ENCODE results near the gene ATP2B1.

ATP2B1 gene

GRCh38 chr12:89690925-89691324 lies 17.7 kb downstream of the ATP2B1 start:
- no peak for DNase-seq

DNA sequence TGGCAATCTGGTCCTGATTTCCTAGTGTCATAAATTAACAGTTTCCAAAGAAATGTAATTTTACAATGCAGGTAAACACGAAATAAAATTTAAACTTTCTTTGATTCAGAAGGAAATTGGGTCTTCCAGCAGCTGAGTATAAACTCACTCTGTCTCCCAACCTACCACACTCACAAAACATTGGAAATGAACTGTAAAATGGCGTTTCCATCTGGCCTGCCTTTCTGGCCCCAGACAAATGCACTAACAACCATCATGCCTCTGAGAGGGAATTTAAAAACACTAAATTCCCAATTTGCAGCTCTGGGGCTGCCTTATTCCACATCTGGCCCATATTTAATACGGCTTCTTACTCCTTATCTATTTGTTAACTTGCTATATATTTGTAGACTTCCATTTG lies 19.3 kb downstream of the ATP2B1 start:
- no peak for DNase-seq

GRCh38 chr12:89686311-89686710 lies 22.3 kb downstream of the ATP2B1 start:
- DNase-seq, result no peak

- DNase-seq, result no peak
Measured at GRCh38 chr12:89685363-89685972, 23.2 kb downstream of the ATP2B1 start.

DNA sequence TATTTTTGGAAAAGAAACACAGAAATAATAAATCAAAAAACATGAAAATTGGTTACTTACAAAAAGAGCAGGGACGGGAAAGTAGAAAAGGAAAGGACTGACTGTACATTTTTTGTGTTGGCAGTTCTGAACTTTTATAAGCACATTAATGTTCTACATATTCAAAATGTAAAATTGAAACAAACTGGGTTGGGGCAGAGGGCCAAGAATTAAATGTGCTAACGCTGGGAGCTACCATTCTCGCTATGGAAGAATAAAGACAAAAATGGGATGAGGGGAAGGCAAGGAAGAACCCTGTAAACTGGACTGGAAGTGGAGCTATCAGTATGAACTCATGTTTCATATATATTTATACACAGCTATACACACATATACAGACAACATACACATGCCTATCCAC lies 24.5 kb downstream of the ATP2B1 start:
- no peak for DNase-seq

DNA sequence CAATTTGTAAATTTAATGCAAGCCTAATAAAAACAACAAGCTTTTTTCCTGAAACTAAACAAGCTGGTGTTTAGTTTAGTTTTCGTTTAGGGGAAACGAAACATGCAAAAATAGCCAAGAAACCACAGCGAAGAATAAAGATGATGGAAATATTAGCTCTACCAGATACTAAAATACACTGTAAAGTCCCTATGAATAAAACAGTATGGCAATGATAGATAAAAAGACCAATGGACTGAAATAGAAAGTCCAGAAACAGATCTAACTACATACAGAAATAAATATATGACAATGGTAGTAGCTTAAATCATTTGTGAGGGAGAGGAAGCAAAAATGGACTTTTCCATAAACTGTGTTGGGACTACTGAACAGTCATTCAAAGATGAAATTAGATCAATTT lies 26.4 kb downstream of the ATP2B1 start:
- DNase-seq, result no peak

GRCh38 chr12:89680409-89680808 lies 28.2 kb downstream of the ATP2B1 start:
- no peak for DNase-seq

DNA sequence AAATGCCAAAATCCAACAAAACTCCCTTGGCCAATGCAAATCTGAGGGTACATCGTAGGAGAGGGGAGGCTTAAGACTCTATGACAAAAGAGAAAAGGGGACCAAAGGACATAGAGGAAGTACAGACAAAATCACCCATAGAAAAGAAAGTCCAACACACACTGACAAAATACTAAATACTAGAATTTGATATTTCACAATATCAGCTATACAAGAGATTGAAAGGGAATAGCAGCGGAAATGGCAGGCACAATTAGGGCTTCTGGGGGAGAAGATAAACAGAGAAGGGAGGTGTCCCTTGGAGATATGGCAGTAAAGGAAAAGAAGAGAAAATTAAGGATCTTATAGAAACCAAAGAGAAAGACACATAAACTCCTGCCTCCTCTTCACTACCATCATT lies 29.0 kb downstream of the ATP2B1 start:
- DNase-seq, result no peak

DNA sequence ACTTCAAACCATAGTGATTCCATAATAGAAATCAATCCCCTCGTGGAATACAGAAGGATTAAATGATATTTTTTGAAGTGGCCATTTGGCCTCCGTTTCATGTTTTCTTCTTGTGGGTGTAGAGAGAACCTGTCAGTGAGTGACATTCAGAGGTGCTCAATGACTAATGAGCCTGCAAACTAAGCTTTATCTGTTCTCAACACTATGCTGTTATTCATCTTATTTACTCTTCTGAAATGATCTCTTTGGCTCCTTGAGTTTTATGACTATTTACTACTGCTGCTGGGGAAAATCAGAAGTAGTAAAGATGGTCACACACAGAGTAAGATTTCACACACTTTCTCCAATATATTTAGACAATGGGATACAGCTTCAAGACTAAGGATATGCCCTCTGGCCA lies 30.4 kb downstream of the ATP2B1 start:
- DNase-seq, result no peak

- DNase-seq, result no peak
Measured at GRCh38 chr12:89676930-89677329, 31.7 kb downstream of the ATP2B1 start.

DNA sequence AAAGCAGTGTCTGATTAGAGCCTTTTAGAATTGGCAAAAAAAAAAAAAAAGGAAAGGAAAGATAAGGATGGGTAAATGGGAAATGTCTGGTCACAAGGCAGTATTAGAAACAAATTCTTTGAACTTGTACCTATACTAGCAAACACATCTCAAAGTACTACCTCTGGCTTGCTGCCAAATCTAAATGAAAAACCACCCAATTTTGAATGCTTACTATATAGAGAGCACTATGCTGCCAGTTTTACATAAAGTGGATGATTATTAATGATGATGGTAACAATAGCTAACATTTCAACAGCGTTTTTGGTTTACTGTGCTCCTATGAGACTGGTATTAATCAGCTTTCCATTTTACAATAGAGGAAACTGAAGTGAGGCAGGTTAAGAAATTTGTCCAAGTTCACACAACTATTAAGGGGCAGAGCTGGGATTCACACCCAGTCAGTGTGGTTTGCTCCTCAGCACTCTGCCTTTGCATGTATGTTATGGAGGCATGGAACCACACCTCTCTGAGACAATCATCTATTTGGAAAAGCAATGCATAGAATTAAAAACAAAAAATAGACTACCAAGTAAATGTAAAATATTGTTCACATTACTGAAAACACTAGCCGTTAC lies 34.2 kb downstream of the ATP2B1 start:
- no peak for DNase-seq

DNA sequence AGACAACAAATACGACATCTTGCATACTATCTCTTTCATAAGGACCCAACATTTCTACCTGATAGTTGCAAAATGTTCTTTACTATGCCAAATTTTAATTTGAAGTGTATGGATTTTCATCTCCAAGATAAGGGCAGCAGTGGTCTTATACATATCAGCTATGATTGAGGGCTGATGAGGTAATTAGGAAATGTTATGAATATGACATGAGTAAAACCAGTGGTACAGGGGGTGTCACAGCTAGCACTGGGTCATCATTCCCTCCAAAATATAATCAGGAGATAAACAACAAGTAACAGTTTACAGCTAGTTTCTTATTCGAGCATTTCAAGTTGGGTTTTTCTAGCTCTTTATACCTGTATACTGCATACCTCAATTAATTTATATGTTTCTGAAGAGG lies 35.0 kb downstream of the ATP2B1 start:
- no peak for DNase-seq

- DNase-seq, result no peak
Measured at GRCh38 chr12:89672589-89672979, 36.1 kb downstream of the ATP2B1 start.

- no peak for DNase-seq
Measured at GRCh38 chr12:89671469-89671868, 37.2 kb downstream of the ATP2B1 start.

DNA sequence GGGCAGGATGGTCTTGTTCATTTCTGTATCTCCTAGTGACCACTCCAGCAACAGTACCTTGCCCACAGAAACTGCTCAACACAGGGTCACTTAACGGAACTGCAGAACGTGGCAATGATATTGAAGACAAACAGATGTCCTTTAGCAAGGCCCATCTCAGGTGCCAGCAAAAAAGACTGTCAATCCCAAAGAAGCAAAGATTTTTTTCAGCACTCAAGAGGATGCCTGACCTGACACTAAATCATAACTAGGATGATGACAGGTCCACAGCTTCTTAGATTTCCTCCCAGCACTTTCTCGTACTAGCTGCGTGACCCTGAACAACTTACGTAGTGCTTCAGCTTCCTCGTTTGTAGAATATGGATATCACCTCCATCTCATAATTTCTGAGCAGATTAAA lies 39.4 kb downstream of the ATP2B1 start:
- no peak for DNase-seq

GRCh38 chr12:89665556-89665955 lies 43.1 kb downstream of the ATP2B1 start:
- no peak for DNase-seq

DNA sequence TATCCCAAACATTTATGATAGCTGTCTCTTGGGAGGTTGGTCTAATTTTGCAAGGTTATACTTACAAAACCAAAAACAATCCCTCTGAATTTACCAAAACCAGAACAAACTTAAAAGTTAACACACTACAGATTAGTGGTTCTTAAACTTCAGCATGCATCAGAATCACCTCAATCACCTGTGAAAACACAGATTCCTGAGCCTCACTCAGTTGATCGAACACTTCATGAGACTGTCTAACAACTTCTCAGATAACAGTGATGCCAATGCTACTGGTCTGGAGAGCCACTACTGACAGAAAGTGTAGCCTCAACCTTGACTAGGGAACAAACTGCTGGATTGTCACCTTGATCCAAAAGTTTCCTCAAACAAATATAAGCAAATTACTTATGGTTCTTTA lies 44.2 kb downstream of the ATP2B1 start:
- no peak for DNase-seq

DNA sequence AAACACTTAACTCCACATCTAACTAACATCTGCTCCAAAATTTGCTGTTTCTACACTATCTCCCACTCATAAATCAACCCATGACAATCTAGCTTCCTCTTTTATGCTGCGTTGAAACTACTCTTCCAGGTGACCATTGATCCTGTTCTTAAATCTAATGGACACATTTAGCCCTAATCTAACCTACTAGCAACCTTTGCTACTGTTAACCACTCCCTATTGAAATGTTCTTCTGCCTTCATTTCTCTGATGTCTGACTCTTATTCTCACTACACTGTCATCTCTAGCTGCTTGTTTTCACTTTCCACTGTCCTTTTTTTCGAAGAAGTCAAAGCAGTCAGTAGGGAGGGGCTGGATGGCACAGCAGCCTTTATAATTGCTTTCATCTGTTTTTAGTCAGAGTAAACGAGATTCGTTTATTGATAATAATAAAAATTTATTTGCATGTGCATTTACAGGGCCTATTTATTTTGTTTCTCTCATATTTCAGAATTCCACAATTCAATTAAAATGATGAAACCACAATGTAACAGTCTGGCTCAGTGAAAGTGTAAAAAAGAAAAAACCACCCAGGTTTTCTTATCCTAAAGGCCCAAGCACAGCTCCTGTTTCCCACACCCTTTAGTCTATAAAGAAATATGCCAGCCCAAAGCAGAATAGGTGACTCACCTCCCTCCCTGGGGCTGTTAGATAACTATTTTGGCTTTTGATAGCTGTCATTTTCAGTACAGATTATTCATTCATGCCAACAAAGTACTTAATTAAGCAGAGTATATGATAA lies 44.9 kb downstream of the ATP2B1 start:
- DNase-seq, result no peak

- DNase-seq, result no peak
Measured at GRCh38 chr12:89662623-89663022, 46.0 kb downstream of the ATP2B1 start.

DNA sequence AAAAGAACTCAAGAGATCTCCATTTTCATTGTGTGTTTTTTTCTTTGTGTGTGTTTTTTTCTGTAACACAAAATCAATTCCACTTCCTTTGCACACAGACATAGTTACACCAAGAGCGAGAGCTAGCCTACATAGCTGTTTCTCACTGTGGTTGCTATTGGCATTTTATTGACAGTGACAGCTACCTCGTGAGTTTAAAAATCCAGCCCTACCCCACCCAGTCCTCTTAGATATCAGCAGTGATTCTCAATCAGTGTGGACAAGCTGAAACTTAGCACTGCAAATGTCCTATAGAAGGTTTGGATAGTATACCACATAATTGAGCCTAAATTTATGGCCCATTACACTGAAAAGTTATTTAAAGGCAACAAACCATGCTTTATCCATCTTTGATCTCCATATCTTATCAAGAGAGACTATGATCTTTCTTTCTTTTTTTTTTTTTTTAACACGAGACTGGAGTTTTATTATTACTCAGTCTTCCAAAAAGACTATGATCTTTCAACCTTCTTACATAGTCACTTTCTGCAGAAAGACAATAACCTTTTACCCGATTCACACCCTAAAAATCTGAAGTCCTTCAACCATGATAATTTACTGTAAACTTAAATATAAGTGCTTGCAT lies 46.8 kb downstream of the ATP2B1 start:
- DNase-seq, result no peak

DNA sequence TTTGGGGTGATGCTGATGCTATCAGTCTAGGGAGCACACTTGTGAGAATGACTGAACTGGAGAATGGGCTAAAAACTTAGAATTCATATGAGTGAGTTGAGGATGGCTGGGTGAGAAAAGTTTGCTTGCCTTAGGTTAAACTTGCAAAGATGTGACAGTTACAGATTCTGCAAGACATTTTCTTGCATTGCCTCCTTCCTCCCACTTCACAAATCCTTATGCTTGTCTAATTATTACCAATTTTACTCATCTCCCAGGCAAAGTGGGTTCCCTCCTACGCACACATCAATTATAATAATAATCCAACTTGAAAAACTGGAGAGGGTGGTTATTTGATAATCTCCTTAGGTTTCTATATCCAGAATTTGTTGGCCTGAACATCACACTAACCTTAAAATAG lies 50.9 kb downstream of the ATP2B1 start:
- no peak for DNase-seq

- DNase-seq, result no peak
Measured at GRCh38 chr12:89657066-89657465, 51.6 kb downstream of the ATP2B1 start.

DNA sequence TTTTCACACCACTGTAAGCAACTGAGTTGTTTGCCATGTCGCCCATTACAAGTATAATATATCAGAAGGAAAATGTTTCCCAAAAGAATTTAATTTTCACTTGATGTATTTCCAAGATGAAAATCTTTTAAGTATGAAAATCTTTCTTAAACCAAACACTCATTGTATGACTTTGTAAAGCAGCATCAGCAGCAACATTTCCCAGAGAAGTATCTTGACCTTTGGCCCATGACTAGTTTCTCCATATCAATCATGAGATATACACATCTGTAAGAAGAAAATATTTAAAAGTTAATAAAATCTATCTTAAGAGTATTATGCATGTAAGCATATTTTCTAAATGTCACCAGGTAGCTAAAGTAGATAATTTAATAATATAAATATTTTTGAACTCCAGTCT lies 52.8 kb downstream of the ATP2B1 start:
- DNase-seq, result no peak

GRCh38 chr12:89651192-89651591 lies 57.4 kb downstream of the ATP2B1 start:
- no peak for DNase-seq

Data from cerebellar nuclear complex (tissue), 1 donor.